HepG2 (cell line): ENCODE results near the gene NSUN2. TPM values are rescaled to one million over a fixed set of nuclear protein-coding genes. Genes with fewer than 3 reads are reported as not detected.
A peak's percentile ranks its signal among the peaks of the same experiment; 100 is the strongest.

ENCODE experiments used
- CENPX ChIP-seq: sonication (generic); formaldehyde crosslinking; IDR thresholded peaks from 2 replicates; pipeline ENCODE4 v1.9.0; 2021; ENCODE audit warnings: mild to moderate bottlenecking, missing genetic modification reagents, moderate library complexity
- ELF1 ChIP-seq: sonication (generic); formaldehyde crosslinking; IDR thresholded peaks from 2 replicates; pipeline ENCODE4 v1.4.0; 2020; ENCODE audit warnings: missing genetic modification reagents
- GFI1 ChIP-seq: sonication (generic); formaldehyde crosslinking; IDR thresholded peaks from 2 replicates; pipeline ENCODE4 v1.5.0; 2020; ENCODE audit warnings: missing genetic modification reagents, mild to moderate bottlenecking, borderline replicate concordance
- HES4 ChIP-seq: sonication (generic); formaldehyde crosslinking; IDR thresholded peaks from 2 replicates; pipeline ENCODE4 v1.9.0; 2021; ENCODE audit warnings: mild to moderate bottlenecking, missing genetic modification reagents, borderline replicate concordance
- KAT7 ChIP-seq: IDR thresholded peaks from 2 replicates; pipeline ENCODE4 v1.6.1; 2018; ENCODE audit warnings: borderline replicate concordance, missing compliant biosample characterization
- NONO ChIP-seq, 2 experiments: fragments of 450-650 bp in 1 of 2; sonication (generic) in 1 of 2; formaldehyde crosslinking in 1 of 2; IDR thresholded peaks in 1 of 2; conservative IDR thresholded peaks in 1 of 2; 2 replicates each; pipeline versions ENCODE4 v1.6.1 to v1.8.0; 2017 to 2022; ENCODE audit warnings: mild to moderate bottlenecking in 1 of 2, missing genetic modification reagents in 1 of 2, moderate library complexity in 1 of 2
- PCBP2 ChIP-seq: fragments of 200-400 bp; formaldehyde crosslinking; optimal IDR thresholded peaks from 2 replicates; pipeline ENCODE3; 2018; ENCODE audit warnings: low read length, low read depth; ENCODE audit not compliant: poor library complexity, severe bottlenecking
- RBAK ChIP-seq: sonication (generic); formaldehyde crosslinking; IDR thresholded peaks from 2 replicates; pipeline ENCODE4 v1.5.1; 2020; ENCODE audit warnings: mild to moderate bottlenecking, missing genetic modification reagents
- ZNF331 ChIP-seq: sonication (generic); formaldehyde crosslinking; IDR thresholded peaks from 2 replicates; pipeline ENCODE4 v1.4.0; 2020; ENCODE audit warnings: missing genetic modification reagents
- ZNF501 ChIP-seq: sonication (generic); formaldehyde crosslinking; IDR thresholded peaks from 2 replicates; pipeline ENCODE4 v1.5.1; 2020; ENCODE audit warnings: mild to moderate bottlenecking, moderate library complexity, missing genetic modification reagents
- ZNF598 ChIP-seq: sonication (generic); formaldehyde crosslinking; IDR thresholded peaks from 2 replicates; pipeline ENCODE4 v1.5.1; 2020; ENCODE audit warnings: mild to moderate bottlenecking, missing genetic modification reagents, borderline replicate concordance
- ZNF616 ChIP-seq: sonication (generic); formaldehyde crosslinking; IDR thresholded peaks from 2 replicates; pipeline ENCODE4 v1.5.0; 2020; ENCODE audit warnings: low read depth, mild to moderate bottlenecking, missing genetic modification reagents
- ZNF724P ChIP-seq: sonication (generic); formaldehyde crosslinking; IDR thresholded peaks from 2 replicates; pipeline ENCODE4 v1.8.0; 2022; ENCODE audit warnings: missing genetic modification reagents, borderline replicate concordance
- ZNF777 ChIP-seq: sonication (generic); formaldehyde crosslinking; IDR thresholded peaks from 2 replicates; pipeline ENCODE4 v1.4.0; 2020; ENCODE audit warnings: missing genetic modification reagents
- ZNF780A ChIP-seq: sonication (generic); formaldehyde crosslinking; IDR thresholded peaks from 2 replicates; pipeline ENCODE4 v1.8.0; 2022; ENCODE audit warnings: mild to moderate bottlenecking, missing genetic modification reagents, moderate library complexity
- ZNF782 ChIP-seq: sonication (generic); formaldehyde crosslinking; IDR thresholded peaks from 2 replicates; pipeline ENCODE4 v1.4.0; 2020; ENCODE audit warnings: missing genetic modification reagents, mild to moderate bottlenecking, borderline replicate concordance
- ZNF816 ChIP-seq: sonication (generic); formaldehyde crosslinking; IDR thresholded peaks from 2 replicates; pipeline ENCODE4 v1.8.0; 2022; ENCODE audit warnings: missing genetic modification reagents, mild to moderate bottlenecking, borderline replicate concordance
- ZNF83 ChIP-seq: sonication (generic); formaldehyde crosslinking; IDR thresholded peaks from 2 replicates; pipeline ENCODE4 v1.4.0; 2020; ENCODE audit warnings: missing genetic modification reagents, mild to moderate bottlenecking, borderline replicate concordance
- ZSCAN20 ChIP-seq: sonication (generic); formaldehyde crosslinking; IDR thresholded peaks from 2 replicates; pipeline ENCODE4 v1.4.0; 2020; ENCODE audit warnings: missing genetic modification reagents, mild to moderate bottlenecking, borderline replicate concordance
- polyA plus RNA-seq, 8 experiments: library from polyadenylated mRNA; depleted of rRNA in 3 of 8; stranded (reverse) in 7 of 8; unstranded in 1 of 8; fragments of >200 nt; fragmentation: Illumina TruSeq in 4 of 8; extraction: Trizol in 4 of 8; gene quantifications; 2 replicates each; pipeline versions ENCODE4 v1.2.1 to v1.2.3, GENCODE V29; 2011 to 2016; ENCODE audit warnings: low read depth in 4 of 8, missing spikeins in 1 of 8, mixed read lengths in 1 of 8; ENCODE audit not compliant: insufficient read depth in 1 of 8
- total RNA-seq, 5 experiments: library from RNA; depleted of rRNA; stranded (reverse); fragments of >200 nt; fragmentation: Illumina TruSeq; extraction: Trizol; gene quantifications; 2 replicates each; pipeline ENCODE4 v1.2.3, GENCODE V29; 2016; ENCODE audit warnings: low read depth in 1 of 5
- TF ChIP-seq, protein P1 (sequence below): sonication (generic); formaldehyde crosslinking; IDR thresholded peaks from 2 replicates; pipeline ENCODE4 v1.4.0; 2020; ENCODE audit warnings: missing genetic modification reagents
- TF ChIP-seq, protein P2 (sequence below): sonication (generic); formaldehyde crosslinking; conservative IDR thresholded peaks from 2 replicates; pipeline ENCODE4 v1.5.0; 2020; ENCODE audit warnings: missing genetic modification reagents
- TF ChIP-seq, protein P3 (sequence below): sonication (generic); formaldehyde crosslinking; IDR thresholded peaks from 2 replicates; pipeline ENCODE4 v1.4.0; 2020; ENCODE audit warnings: missing genetic modification reagents, borderline replicate concordance
- TF ChIP-seq, protein P4 (sequence below): sonication (generic); formaldehyde crosslinking; IDR thresholded peaks from 2 replicates; pipeline ENCODE4 v1.4.0; 2020; ENCODE audit warnings: missing genetic modification reagents

The NSUN2 gene
- total and polyA plus RNA-seq, 2 of the 13 experiments (the other 11 are each of a cell fraction or from before 2014, with no cell fraction given), result 51.7 to 69.1 TPM

DNA sequence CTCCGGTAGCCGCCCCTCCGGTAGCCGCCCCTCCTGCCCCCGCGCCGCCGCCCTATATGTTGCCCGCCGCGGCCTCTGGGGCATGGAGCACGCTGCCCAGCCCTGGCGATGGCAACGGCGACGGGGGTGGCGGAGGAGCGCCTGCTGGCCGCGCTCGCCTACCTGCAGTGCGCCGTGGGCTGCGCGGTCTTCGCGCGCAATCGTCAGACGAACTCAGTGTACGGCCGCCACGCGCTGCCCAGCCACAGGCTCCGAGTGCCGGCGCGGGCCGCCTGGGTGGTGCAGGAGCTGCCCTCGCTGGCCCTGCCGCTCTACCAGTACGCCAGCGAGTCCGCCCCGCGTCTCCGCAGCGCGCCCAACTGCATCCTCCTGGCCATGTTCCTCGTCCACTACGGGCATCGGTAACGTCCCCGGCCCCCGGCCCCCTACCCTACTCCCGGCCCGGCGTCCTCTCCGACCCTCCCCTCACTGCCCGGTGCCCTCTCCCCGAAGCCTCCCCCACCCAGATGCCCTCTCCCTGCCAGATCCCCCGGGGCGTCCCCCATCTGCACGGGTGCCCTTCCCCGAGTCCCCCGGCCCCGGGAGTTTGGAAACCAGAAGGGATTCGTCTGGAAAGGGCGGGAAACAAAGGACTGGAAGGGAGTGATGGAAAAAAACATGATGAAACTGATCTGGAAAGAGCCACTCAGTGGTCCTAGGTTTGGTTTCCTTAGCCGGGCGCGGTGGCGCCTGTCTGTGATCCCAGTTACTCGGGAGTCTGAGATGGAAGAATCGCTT is 813 bp upstream of the NSUN2 start (continued):
- TF ChIP-seq ZSCAN20 (CRISPR knock-in tag), result no peak
- TF ChIP-seq ZNF724P (CRISPR knock-in tag), result no peak
- TF ChIP-seq ZNF616 (CRISPR knock-in tag), result 0 out of 2 replicates have a peak, but pooled peaks have one; percentile 28
- no peak for TF ChIP-seq PCBP2
- peak; percentile 69 for TF ChIP-seq ZNF777 (CRISPR knock-in tag)
- TF ChIP-seq KAT7 (CRISPR knock-in tag), result 0 out of 2 replicates have a peak, but pooled peaks have one; percentile 51
- TF ChIP-seq, protein P1, sequence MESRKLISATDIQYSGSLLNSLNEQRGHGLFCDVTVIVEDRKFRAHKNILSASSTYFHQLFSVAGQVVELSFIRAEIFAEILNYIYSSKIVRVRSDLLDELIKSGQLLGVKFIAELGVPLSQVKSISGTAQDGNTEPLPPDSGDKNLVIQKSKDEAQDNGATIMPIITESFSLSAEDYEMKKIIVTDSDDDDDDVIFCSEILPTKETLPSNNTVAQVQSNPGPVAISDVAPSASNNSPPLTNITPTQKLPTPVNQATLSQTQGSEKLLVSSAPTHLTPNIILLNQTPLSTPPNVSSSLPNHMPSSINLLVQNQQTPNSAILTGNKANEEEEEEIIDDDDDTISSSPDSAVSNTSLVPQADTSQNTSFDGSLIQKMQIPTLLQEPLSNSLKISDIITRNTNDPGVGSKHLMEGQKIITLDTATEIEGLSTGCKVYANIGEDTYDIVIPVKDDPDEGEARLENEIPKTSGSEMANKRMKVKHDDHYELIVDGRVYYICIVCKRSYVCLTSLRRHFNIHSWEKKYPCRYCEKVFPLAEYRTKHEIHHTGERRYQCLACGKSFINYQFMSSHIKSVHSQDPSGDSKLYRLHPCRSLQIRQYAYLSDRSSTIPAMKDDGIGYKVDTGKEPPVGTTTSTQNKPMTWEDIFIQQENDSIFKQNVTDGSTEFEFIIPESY (CRISPR knock-in tag), result no peak
- no peak for TF ChIP-seq ZNF83 (CRISPR knock-in tag)
- TF ChIP-seq ZNF598 (CRISPR knock-in tag), result 0 out of 2 replicates have a peak, but pooled peaks have one; percentile 42
- TF ChIP-seq ELF1, result no peak
- TF ChIP-seq ZNF816 (CRISPR knock-in tag), result no peak
- no peak for TF ChIP-seq CENPX (CRISPR knock-in tag)
- no peak; the same call in 1 of the 2 replicates for TF ChIP-seq GFI1
- TF ChIP-seq, protein P2, sequence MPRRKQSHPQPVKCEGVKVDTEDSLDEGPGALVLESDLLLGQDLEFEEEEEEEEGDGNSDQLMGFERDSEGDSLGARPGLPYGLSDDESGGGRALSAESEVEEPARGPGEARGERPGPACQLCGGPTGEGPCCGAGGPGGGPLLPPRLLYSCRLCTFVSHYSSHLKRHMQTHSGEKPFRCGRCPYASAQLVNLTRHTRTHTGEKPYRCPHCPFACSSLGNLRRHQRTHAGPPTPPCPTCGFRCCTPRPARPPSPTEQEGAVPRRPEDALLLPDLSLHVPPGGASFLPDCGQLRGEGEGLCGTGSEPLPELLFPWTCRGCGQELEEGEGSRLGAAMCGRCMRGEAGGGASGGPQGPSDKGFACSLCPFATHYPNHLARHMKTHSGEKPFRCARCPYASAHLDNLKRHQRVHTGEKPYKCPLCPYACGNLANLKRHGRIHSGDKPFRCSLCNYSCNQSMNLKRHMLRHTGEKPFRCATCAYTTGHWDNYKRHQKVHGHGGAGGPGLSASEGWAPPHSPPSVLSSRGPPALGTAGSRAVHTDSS (CRISPR knock-in tag), result no peak
- TF ChIP-seq RBAK (CRISPR knock-in tag), result no peak
- TF ChIP-seq, protein P3, sequence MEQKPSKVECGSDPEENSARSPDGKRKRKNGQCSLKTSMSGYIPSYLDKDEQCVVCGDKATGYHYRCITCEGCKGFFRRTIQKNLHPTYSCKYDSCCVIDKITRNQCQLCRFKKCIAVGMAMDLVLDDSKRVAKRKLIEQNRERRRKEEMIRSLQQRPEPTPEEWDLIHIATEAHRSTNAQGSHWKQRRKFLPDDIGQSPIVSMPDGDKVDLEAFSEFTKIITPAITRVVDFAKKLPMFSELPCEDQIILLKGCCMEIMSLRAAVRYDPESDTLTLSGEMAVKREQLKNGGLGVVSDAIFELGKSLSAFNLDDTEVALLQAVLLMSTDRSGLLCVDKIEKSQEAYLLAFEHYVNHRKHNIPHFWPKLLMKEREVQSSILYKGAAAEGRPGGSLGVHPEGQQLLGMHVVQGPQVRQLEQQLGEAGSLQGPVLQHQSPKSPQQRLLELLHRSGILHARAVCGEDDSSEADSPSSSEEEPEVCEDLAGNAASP (CRISPR knock-in tag), result no peak
- TF ChIP-seq ZNF782, result no peak; the same call in 1 of the 2 replicates
- TF ChIP-seq ZNF501 (CRISPR knock-in tag), result peak; percentile 22; the same call in 1 of the 2 replicates
- peak; percentile 43; the same call in 1 of the 2 replicates for TF ChIP-seq HES4 (CRISPR knock-in tag)
- TF ChIP-seq ZNF780A, result no peak
- TF ChIP-seq ZNF331 (CRISPR knock-in tag), result 0 out of 2 replicates have a peak, but pooled peaks have one; percentile 23
- no peak for TF ChIP-seq NONO (IDR thresholded peaks at IDR 0.05)
- peak; percentile 48; the same call in 1 of the 2 replicates for TF ChIP-seq NONO (CRISPR knock-in tag; conservative IDR thresholded peaks at IDR 0.05)
- TF ChIP-seq, protein P4, sequence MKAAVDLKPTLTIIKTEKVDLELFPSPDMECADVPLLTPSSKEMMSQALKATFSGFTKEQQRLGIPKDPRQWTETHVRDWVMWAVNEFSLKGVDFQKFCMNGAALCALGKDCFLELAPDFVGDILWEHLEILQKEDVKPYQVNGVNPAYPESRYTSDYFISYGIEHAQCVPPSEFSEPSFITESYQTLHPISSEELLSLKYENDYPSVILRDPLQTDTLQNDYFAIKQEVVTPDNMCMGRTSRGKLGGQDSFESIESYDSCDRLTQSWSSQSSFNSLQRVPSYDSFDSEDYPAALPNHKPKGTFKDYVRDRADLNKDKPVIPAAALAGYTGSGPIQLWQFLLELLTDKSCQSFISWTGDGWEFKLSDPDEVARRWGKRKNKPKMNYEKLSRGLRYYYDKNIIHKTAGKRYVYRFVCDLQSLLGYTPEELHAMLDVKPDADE (CRISPR knock-in tag), result peak; percentile 39; the same call in 1 of the 2 replicates
